HG02852 (cell line): ENCODE data around the gene PTTG1IP.
"Not testable (repeated sequence)": the region's sequence is repeated elsewhere in the genome, so short reads cannot be mapped to it uniquely, and the experiment has no call there.

ENCODE experiments used
- ATAC-seq: cut with Tn5 transposase; IDR thresholded peaks from one replicate; pipeline ENCODE4 v1.9.1; 2021; ENCODE audit warnings: mild to moderate bottlenecking, moderate library complexity; ENCODE audit not compliant: unreplicated experiment

The PTTG1IP gene

GRCh38 chr21:44886113-44887075, 12.9 kb upstream of the PTTG1IP start:
- no peak for ATAC-seq

DNA sequence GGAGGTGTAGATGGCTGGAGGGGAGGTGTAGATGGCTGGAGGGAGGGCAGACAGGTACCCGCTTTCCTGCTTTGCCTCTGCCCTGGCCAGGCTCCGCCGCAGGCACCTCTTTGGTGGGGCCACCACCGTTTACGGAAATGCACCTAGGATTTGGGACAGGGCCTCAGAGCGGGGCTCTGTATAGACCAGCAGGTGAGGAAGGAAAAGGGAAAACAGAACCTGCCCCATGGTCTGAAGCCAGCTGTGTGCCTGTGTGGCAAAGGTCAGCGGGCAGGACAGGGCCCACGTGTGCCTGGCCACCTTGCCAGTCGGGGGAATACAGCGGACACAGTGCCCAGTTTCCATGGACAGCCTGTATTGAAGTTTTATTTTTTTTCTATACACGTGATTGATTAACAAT, 12.1 kb upstream of the PTTG1IP start:
- no peak for ATAC-seq

GRCh38 chr21:44884097-44884496, 10.6 kb upstream of the PTTG1IP start:
- ATAC-seq = no peak

DNA sequence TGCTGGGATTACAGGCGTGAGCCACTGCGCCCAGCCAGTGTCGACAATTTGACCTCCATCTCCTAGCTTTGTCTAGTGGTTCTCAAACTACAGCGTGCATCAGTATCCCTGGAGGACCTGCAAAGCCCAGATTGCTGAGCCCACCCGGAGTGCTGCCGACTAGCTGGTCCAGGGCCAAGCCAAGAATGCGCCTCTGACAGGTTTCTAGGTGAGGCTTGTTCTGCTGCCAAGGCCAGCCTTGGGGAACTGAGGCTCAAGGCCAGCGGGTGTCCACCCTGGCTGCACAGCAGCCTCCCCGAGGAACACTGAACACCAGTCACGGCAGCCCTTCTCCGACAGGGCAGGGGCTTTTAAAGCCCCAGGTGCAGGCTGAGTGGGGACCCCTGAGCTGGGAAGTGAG, 9.8 kb upstream of the PTTG1IP start:
- ATAC-seq = no peak

DNA sequence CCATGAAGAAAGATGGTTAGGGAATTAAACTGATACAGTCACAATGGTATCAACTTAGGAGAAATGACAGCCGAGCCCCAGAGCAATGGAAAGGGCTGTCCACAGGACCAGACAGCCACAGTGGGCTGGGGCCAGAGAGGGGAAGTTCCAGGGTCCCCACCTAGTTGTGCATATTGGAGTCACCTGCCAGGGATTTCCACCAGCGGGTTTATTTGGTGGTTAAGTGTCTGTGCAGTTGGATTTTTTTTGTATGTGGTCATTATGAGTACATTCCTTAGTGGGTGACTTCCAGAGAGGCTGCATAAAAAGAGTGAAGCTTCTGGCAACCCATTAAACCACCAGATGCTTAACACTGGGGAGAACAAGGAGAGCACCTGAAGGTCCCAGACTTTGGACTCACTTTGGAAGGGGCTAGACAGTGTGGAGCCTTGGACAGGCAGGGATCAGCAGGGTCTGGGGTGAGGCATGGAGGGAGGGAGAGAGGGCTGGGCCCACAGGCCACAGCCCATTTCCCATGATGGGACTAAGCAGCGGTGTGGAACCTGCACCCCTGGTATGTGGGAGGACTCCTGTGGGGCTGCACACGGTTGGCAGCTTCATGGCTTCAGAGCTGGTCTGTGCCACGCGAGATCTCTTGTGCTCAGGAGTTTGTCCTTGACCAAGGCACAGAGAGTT, 7.8 kb upstream of the PTTG1IP start:
- ATAC-seq = no peak

DNA sequence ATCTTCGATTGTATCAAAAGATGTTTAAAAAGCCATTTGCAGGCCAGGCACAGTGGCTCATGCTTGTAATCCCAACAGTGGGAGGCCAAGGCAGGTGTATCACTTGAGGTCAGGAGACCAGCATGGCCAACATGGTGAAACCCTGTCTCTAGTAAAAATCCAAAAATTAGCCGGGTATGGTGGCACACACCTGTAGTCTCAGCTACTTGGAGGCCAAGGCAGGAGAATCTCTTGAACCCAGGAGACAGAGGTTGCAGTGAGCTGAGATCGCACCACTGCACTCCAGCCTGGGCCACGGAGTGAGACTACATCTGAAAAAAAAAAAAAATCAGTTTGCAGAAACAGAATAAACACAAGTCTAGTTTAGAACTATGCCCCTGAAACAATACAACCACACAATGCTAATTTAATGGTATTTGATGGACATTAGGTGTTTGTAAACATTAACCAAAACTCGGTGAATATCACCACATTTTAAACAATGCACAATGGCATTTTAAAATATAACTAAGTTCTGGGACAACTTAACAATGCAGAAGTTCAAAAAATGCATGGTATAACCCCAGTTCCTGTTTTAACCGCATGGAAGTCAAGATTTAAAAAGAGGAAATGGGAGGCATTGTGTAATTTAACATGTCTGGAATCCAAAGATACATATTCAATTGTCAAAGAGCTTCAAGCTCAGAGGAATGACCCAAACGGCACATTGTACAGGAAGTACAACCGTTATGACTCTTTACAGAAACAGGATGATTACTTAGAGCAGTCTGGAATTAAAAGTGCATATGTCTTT, 7.1 kb upstream of the PTTG1IP start:
- ATAC-seq = no peak

DNA sequence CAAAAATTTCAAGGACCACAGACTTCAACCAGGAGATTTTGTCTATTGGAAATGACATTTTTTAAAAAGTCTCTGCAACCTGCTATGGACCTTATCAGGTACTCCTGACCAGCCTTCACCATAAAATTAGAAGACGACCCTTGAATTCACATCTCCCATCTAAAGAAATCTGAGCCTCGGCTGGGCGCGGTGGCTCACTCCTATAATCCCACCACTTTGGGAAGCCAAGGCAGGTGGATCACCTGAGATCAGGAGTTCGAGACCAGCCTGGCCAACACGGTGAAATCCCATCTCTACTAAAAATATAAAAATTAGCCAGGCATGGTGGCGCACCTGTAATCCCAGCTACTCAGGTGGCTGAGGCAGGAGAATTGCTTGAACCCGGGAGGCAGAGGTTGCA, 5.7 kb upstream of the PTTG1IP start:
- ATAC-seq = not testable (repeated sequence)

DNA sequence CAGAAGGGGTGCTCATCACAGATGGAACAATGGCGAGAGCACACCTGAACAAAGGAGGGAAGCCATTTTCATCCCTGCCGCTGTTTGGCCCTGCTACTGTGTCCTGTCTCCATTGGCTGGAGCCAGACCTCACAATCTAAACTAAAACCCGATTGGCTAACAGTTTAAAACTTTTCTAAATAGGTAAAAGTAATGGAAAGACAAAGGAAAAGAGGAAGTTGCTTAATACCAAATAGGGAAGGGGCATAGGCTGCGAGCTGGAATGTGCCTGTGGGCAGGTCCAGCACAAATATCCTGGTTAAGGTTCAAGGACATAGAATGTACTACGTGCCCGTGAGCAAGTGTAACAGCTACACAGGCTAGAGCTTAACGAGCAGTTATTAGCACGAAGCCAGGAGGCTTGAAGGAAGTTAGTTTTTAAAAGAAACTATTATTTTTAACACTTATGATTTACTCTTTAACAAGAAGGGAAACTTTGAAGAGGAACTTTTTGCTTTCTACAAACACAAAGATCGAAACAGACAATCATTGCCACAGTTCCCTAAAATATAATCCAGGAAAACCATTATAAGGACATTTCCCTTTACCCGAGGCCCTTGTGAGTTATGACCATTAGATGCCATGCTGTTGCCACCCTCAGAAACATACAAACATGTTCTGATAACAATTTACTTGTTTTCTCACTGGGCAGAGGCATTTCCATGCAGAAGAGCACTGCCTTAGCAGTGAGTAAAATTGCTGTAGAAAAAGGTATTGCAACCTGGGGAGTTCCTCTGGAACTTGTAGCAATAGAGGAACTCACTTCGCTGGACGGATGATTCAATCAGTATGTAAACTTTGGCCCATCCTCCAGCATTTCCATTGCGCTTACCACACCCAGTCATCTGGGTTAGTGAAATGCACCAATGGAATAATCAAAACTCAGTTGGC, 4.8 kb upstream of the PTTG1IP start:
- no peak for ATAC-seq

DNA sequence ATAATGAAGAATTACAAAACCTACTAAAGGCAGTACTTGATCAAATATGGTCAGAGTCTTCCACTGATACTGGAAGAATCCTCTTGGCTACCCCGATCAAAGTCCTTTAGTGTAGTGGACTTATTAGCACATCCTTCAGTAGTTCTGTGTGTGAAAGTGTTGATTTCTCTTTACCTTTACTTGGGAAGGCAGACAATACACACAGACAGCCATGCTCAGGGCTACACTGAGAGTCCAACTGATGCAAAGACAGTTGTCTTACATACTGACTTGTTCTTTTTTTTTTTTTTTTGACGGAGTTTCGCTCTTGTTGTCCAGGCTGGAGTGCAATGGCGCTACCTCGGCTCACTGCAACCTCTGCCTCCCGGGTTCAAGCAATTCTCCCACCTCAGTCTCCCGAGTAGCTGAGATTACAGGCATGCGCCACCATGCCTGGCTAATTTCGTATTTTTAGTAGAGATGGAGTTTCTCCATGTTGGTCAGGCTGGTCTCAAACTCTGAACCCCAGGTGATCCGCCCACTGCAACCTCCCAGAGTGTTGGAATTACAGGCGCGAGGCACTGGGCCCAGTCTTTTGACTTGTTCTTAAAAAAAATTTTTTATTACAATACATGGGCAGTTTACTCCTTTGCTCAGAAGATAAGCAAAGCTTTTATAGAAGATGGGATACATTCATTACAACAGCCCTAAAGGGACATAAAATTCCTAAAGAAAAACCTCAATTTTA, 3.5 kb upstream of the PTTG1IP start:
- ATAC-seq = no peak

GRCh38 chr21:44875316-44875700, 1.8 kb upstream of the PTTG1IP start:
- no peak for ATAC-seq

- no peak for ATAC-seq
Observed at GRCh38 chr21:44874497-44875315, 1.2 kb upstream of the PTTG1IP start.

DNA sequence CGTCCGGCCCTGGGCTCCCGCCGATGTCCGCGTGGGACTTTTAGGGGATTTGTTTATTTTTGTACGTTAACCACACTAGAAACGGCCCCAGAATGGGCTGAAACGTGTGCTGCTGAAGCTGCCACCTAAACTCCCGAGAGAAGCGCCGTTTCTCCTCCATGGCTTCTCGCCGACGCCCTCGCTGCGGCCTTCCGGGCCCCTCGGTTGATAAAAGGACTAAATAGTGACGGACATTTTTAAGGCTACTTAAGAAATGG, 678 bp upstream of the PTTG1IP start:
- ATAC-seq = no peak

DNA sequence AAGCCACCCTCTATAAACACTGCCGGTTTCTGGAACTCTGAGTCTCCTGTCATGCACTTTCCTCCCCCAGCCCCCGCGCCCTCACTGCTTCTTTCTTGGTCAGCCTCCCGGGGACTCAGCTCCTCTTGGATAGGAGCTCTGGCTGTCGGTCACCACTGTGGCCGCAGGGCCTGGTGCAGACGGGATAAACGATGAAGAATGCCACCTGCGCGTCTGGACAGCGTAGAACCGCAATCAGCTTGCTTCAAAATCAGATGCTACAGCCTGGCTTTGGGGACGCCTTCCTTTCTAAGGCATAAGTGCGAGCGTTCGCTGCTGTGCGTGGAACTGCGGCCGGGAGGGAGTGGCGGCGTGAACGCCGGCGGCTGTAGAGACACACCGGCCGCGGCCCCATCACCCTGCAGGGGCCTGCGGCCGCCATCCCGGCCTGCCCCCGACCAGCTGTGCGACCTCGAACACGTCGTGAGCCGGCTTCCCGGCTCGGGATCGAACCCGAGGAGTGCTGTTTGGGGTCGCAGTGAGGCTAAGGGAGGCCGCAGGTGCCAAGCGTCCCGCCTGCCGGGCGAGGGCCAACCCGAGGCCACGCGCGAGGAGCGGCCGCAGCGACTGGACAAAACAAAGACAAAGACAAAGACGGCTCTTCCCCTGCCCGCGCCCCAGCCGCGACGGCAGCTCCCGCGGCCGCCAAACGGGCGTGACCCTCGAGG, 688 bp downstream of the PTTG1IP start:
- ATAC-seq = no peak

DNA sequence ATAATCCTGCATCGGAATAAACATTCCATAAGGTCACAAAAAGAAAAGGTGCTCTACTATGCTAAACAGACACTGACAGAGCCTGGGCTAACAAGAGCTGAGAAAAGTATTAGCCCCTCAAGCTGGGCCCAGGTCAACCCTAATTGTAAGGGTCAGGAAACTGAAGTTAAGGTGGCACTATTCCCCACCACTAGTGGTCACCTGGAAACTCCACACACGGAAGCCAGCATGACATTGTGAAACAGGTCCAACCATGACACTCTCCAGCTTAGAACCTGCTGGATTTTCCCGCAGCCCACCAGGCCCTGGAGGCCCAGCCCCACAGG, 1.2 kb downstream of the PTTG1IP start:
- ATAC-seq = no peak

DNA sequence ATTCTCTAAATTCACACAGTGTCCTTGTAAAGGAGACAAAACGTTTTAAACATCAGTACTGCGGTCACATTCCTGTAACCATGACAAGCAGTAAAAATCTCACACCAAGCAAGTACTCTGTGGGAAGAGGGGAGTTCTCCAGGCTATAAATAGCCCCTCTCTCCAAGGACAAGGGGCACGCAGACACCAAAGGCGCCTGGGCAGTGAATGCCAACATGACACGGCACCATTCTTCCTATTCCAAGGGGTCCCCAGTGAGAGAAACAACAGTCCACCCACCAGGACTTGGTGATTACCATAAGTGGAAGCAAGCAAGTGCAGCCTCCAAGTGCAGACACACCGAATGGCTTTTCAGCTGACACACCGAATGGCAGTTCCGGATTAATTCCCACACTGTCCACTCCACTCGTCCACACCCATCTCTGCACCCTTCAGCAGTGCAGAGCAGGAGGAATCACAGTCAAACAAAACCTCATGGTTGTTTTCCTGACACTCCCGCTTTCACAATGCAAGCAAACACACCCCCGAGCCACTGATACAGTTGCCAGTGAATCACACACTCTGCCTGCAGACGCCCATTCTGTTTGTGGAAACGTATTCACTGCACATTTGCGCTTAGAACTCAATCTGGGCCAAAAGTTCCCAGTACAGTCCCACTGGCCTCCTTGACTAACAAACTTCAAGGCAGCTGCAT, 1.8 kb downstream of the PTTG1IP start:
- no peak for ATAC-seq

DNA sequence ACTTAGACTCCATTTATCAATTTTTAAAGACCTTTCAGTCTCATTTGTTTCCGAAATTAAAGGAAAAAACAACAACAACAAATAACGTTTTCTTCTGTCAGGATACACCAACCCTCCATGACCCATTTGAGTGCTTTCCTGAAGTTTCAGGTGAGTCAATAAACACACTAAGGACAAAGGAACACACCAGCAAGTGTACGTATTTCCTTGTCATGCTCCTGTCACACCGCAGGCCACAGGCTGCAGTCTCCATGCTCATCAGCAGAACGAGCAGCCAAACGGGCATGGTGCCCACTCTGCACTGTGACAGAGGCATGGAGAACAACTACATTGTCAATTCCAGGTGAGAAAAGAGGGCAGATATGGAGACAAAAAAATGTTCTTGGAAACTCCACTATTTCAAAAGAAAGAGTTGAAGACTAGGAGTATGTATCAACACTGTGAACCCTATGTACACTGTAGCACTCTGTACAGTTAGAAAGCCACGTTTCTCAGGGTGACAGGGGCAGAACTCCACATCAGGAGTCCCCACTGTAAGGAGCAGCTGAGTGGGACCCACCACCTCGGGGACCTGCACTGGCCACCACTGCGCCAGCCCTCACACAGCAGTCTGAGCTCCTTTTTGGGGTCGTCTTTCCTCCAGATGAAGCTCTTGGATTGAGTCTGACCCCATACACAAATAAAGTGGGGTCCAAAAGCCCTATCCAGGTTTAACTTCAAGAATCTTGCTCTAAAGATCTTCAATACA, 2.6 kb downstream of the PTTG1IP start:
- no peak for ATAC-seq
